Endothelial cell of umbilical vein (primary cell): Measurements from ENCODE around the gene LDHB. TPM values are rescaled to one million over a fixed set of nuclear protein-coding genes. Genes with fewer than 3 reads are reported as not detected.

ENCODE experiments used
- BruUV-seq: library from RNA; stranded (reverse); fragments of 400-500 nt; replicated peaks from 2 replicates; lab custom pipeline; 2021; lab: Mats Ljungman, UMichigan
- CTCF ChIA-PET: fragments of 300-600, 350-600 bp; sonication (Branson Sonifier 250); formaldehyde crosslinking; loops from one replicate; lab custom pipeline; 2021; ENCODE audit warnings: antibody characterized with exemption, inconsistent platforms; lab: Charles Lee
- POLR2A ChIA-PET: fragments of 300-600, 350-600 bp; sonication (Branson Sonifier 250); formaldehyde crosslinking; loops from one replicate; lab custom pipeline; 2021; ENCODE audit warnings: antibody characterized with exemption, inconsistent platforms; lab: Charles Lee
- DNase-seq: peaks from one replicate; pipeline ENCODE4 v3.0.0-alpha.2; 2011; ENCODE audit warnings: low read depth, low spot score
- FAIRE-seq: peaks from 2 replicates; lab custom pipeline; 2011; peaks lifted over from hg19 to GRCh38; lab: Jason Lieb, UNC
- H2AFZ ChIP-seq: 2 replicates; pipeline ENCODE4 v1.6.0; 2012; ENCODE audit warnings: low read depth, low read length, control low read depth, inconsistent platforms
- H3K27ac ChIP-seq: 2 replicates; pipeline ENCODE4 v1.5.1; 2011; ENCODE audit warnings: low read depth, mild to moderate bottlenecking, control low read depth, low read length, moderate library complexity; ENCODE audit not compliant: insufficient read depth
- H3K27me3 ChIP-seq, 2 experiments: 2 replicates each; pipeline versions ENCODE4 v1.6.0 to v1.6.1; 2011; ENCODE audit warnings: low read length in 2 of 2, mixed read lengths in 1 of 2; ENCODE audit not compliant: control insufficient read depth in 2 of 2, insufficient read depth in 2 of 2
- H3K36me3 ChIP-seq, 2 experiments: 2 replicates in 1 of 2; 3 replicates in 1 of 2; pipeline ENCODE4 v1.5.1; 2011; ENCODE audit warnings: low read length in 2 of 2, mild to moderate bottlenecking in 1 of 2, moderate library complexity in 1 of 2; ENCODE audit not compliant: control insufficient read depth in 2 of 2, insufficient read depth in 2 of 2; ENCODE audit errors: extremely low read depth in 1 of 2
- H3K4me1 ChIP-seq: 3 replicates; pipeline ENCODE4 v1.5.1; 2011; ENCODE audit warnings: mild to moderate bottlenecking, low read length; ENCODE audit not compliant: control insufficient read depth, insufficient read depth; ENCODE audit errors: extremely low read depth
- H3K4me2 ChIP-seq: 2 replicates; pipeline ENCODE4 v1.6.1; 2011; ENCODE audit warnings: low read length, control low read depth, mixed read lengths; ENCODE audit not compliant: insufficient read depth
- H3K4me3 ChIP-seq, 3 experiments: fragments of 200-600 bp in 1 of 3; sonication (generic), shearing (Covaris generic) in 1 of 3; replicated peaks in 1 of 3; 2 replicates each; pipeline ENCODE4 v1.5.1; 2011 to 2016; ENCODE audit warnings: control low read depth in 3 of 3, low read length in 3 of 3, mild to moderate bottlenecking in 2 of 3, inconsistent platforms in 1 of 3, low read depth in 1 of 3, moderate library complexity in 1 of 3; ENCODE audit not compliant: insufficient read depth in 1 of 3
- H3K79me2 ChIP-seq: 2 replicates; pipeline ENCODE4 v1.6.0; 2012; ENCODE audit warnings: low read length, inconsistent platforms; ENCODE audit not compliant: control insufficient read depth, insufficient read depth
- H3K9ac ChIP-seq: replicated peaks from 2 replicates; pipeline ENCODE3; 2011; ENCODE audit warnings: low read length, control low read depth; ENCODE audit not compliant: insufficient read depth; ENCODE audit errors: extremely low read depth
- H3K9me1 ChIP-seq: replicated peaks from 3 replicates; pipeline ENCODE4 v1.6.0; 2011; ENCODE audit warnings: mild to moderate bottlenecking, low read length; ENCODE audit not compliant: control insufficient read depth, insufficient read depth; ENCODE audit errors: extremely low read depth
- H3K9me3 ChIP-seq: replicated peaks from 2 replicates; pipeline ENCODE4 v1.5.1; 2012; ENCODE audit warnings: low read length, inconsistent platforms; ENCODE audit not compliant: control insufficient read depth, insufficient read depth
- H4K20me1 ChIP-seq: replicated peaks from 2 replicates; pipeline ENCODE3; 2011; ENCODE audit warnings: mild to moderate bottlenecking, low read length; ENCODE audit not compliant: control insufficient read depth, insufficient read depth; ENCODE audit errors: extremely low read depth
- CTCF ChIP-seq, 2 donors: IDR thresholded peaks; 1 replicate in 1 of 2; 2 replicates in 1 of 2; pipeline ENCODE4 v1.5.1; 2011; ENCODE audit warnings: low read length in 2 of 2, mild to moderate bottlenecking in 2 of 2, moderate library complexity in 2 of 2, control low read depth in 1 of 2, inconsistent platforms in 1 of 2, low read depth in 1 of 2; ENCODE audit not compliant: insufficient read depth in 1 of 2; ENCODE audit errors: extremely low read depth in 1 of 2
- GATA2 ChIP-seq: IDR thresholded peaks from 2 replicates; pipeline ENCODE4 v1.7.0; 2011; ENCODE audit warnings: low read depth, mild to moderate bottlenecking, moderate library complexity, mixed read lengths, low read length; ENCODE audit not compliant: insufficient read length, insufficient read depth
- MAX ChIP-seq: IDR thresholded peaks from 2 replicates; pipeline ENCODE4 v1.6.1; 2011; ENCODE audit not compliant: insufficient read depth, insufficient read length
- POLR2AphosphoS5 ChIP-seq: IDR thresholded peaks from 2 replicates; pipeline ENCODE4 v1.6.1; 2012; ENCODE audit warnings: low read depth, mild to moderate bottlenecking, control low read depth, low read length, moderate library complexity; ENCODE audit not compliant: insufficient read depth
- dilution Hi-C: fragments of 300-500 bp; cut with MboI; formaldehyde crosslinking; loops from one replicate; pipeline ENCODE4 v1.15.0; 2019; ENCODE audit warnings: low sequenced_read_pairs; ENCODE audit not compliant: extremely low pct_ligation_motif_present
- intact Hi-C: fragments of 100-400 bp; cut with micrococcal nuclease; formaldehyde crosslinking; loops from one replicate; pipeline ENCODE4 v1.10.0; 2022
- polyA plus RNA-seq, 4 experiments: library from polyadenylated mRNA; depleted of rRNA in 3 of 4; stranded (reverse) in 3 of 4; unstranded in 1 of 4; fragments of >200 nt; gene quantifications; 2 replicates each; pipeline versions ENCODE4 v1.2.1 to v1.2.3, GENCODE V29; 2011 to 2012; ENCODE audit warnings: missing spikeins in 1 of 4
- total RNA-seq: library from RNA; stranded (reverse); gene quantifications from 2 replicates; pipeline ENCODE4 v1.2.3, GENCODE V29; 2021

The LDHB gene
- total and polyA plus RNA-seq, 2 donors (not counting 3 experiments of a cell fraction or from before 2014, with no cell fraction given): 437 to 670 TPM

GRCh38 chr12:21665816-21666215, 8.2 kb upstream of the LDHB start:
- no peak overlapping the region for H3K4me2 ChIP-seq
- H3K9me3 ChIP-seq: no peaks in the 10 kb centered on the region
- H3K36me3 ChIP-seq: no peaks in the 10 kb centered on the region
- no peak overlapping the region for H2AFZ ChIP-seq
- dilution Hi-C loops (no loop called here), intact Hi-C loops (no loop called here)
- H3K27ac ChIP-seq: no peak overlapping the region
- FAIRE-seq: no peak
- POLR2A ChIA-PET: no interaction called here
- TF ChIP-seq POLR2AphosphoS5 (no peak), MAX (no peak), CTCF (IDR thresholded peaks at IDR 0.05; ENCODE audit: extremely low read depth in 1 of 2, insufficient read depth in 1 of 2, low read depth in 1 of 2, low read length in 2 of 2) (no peak), GATA2 (no peak)
- no peaks in the 10 kb centered on the region for H3K9me1 ChIP-seq
- no peaks in the 10 kb centered on the region for H3K79me2 ChIP-seq
- H4K20me1 ChIP-seq: no peaks in the 10 kb centered on the region
- H3K27me3 ChIP-seq: peaks cover 15 to 30% of the 10 kb centered on the region in 2 experiments
- H3K4me1 ChIP-seq: no peaks in the 10 kb centered on the region
- H3K9ac ChIP-seq: no peak overlapping the region
- no TSS peak for BruUV-seq
- CTCF ChIA-PET: interaction anchor here (0.7 to 2.9 kb wide), 5 partner anchors 13 to 324 kb away, joined by 3 to 17 read pairs (median 3); no protein-coding TSS in a partner anchor
- DNase-seq: no peak
- H3K4me3 ChIP-seq: no peak overlapping the region
